Stimulated activated CD4-positive, alpha-beta T cell treated with anti-CD3 and anti-CD28 coated beads, Interleukin-12 subunit alpha, Interleukin-12 subunit beta, amount 100 ng/mL, for 4 hours (primary cell): Measurements from ENCODE around the gene TRRAP.

Experiments
- DNase-seq: peaks from one replicate; pipeline ENCODE4 v3.0.0-alpha.2; 2020

TRRAP gene

DNA sequence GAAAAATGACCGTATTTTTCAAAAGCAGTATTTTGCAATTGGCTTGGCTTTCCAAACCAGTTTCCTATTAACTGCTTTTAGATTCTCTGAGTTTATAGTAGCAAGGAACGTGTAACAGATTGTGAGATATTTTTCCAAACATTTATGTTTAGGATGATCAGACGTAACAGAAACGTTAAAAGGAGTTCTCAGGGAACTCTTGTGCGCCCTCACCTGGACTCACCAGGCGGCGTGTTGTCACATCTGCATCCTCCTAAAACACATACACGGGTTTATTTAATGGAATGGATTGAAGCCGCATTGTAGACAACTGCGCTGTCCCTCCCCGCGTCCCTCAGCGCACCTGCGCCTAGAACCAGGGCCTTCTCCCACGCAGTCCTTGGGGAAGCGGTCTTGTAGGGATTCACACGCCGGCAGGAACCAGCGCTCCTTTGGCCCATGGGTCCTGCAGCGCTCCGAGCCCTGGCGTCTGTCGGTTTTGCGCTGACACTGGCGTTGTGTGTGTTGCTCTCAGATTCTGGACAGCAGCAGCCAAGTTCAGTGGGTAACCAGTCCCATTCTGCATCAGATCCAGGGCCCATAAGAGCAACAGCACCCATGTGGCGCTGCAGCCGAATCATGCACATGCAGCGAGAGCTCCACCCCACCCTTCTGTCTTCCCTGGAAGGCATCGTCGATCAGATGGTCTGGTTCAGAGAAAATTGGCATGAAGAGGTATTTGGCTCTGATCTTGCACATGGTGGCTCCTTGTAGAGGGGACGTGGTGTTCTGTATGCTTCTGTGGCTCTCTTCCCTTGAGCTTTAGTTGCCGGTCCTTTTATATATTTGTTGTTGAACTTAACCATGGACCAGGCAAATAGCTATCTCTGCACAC, 114.9 kb downstream of the TRRAP start:
- no peak for DNase-seq

DNA sequence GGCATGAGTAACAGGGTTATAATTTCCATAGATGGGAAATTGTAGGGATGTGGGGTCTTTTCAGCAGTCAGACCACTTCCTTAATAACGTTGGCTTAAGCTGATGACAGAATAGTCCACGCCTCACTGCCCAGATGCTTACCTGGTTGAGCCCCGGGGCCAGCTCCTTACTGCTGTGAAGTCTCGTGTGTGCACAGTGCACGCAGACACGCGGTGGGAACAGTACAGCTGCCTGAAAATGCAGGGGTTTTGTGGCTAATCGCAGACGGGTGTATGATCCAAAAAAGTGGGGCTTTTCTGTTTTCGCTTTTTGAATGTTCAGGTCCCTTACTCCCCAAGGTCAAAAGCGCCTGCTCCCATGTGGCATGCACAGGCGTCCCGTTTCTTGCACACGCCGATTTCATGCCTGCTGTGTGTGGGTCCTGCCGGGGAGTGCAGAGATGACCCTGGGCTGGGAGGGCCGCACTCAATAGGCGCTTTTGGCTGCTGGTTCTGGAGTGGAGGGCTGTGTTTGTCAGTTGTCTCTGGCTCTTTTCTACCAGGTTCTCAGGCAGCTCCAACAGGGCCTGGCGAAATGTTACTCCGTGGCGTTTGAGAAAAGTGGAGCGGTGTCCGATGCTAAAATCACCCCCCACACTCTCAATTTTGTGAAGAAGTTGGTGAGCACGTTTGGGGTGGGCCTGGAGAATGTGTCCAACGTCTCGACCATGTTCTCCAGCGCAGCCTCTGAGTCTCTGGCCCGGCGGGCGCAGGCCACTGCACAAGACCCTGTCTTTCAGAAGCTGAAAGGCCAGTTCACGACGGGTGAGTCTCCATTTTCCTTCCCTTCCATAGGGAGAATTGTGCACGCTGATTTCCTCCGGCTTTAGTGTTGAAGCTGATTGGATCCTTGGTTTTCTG, 116.0 kb downstream of the TRRAP start:
- DNase-seq: no peak

DNA sequence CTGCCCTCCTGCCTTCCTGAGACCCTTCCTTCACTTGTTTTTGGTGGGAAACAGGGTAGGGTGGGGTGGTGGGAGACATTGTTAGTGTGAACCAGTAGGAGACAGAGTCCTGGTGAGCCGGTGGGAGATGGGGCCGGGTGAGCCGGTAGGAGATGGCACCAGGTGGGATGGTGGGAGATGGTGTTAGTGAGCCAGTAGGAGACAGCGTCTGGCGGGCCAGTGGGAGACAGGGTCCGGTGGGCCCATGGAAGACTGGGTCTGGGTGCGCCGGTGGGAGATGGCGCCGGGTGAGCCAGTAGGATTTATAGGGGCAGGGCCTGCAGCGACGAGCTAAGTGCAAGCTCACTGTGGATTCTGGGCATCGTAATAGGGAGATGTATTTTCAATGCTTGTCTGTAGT, 116.8 kb downstream of the TRRAP start:
- no peak for DNase-seq

DNA sequence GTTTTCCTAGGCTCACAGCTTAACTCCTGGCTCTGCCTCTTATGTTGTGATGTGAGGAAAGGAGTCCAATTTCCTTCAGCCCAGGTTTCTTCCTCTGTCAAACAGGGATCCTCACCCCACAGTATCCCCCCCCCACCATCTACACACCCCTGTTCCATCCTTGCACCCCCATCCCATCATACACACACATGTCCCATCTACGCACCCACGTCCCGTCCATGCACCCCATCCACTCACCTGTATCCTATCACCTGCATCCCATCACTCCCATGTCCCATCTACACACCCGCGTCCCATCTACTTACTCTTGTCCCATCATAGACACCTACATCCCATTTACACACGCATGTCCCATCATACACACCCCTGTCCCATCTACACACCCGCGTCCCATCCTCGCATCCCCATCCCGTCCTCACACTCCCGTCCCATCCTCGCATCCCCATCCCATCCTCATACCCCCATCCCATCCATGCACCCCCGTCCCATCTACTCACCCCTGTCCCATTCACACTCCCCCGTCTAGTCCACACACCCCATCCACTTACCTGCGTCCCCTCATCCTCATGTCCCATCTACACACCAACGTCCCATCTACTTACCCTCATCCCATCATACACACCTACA, 117.3 kb downstream of the TRRAP start:
- DNase-seq: no peak

DNA sequence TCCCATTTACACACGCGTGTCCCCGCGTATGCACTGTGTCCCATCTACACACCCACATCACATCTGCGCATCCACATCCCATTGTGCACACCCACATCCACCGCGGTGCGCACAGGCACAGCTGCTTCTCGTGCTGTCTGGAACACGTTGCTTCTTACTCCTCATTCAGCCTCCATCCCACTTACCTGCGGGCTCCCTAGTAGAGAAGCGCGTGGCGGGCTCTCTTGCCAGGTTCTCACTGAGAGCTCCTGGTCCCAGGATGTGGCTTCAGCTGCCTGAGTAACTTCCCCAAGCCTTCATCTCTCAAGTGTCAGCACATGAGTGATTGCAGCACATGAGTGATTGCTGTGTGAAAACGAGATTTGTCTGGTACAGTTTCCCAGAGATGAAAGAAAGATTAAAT, 117.8 kb downstream of the TRRAP start:
- DNase-seq: no peak

DNA sequence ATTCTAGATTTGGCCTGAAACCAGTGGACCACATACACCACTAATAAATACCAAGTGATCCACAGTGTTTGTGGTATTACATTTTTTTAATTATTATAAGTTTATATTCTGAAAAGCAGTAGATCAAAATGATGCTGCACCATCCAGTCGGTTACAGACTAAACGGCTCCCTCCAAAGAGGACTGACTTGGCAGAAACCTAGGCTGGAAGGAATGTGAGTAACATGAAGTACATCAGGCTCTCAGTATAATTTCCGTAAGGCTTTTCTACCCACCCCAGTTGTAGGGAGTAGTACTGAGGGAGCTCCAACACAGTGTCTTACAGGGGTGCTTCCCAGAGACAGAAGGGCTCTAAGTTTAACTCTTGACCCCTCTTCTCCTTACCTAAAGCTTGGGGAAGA, 119.5 kb downstream of the TRRAP start:
- no peak for DNase-seq

DNA sequence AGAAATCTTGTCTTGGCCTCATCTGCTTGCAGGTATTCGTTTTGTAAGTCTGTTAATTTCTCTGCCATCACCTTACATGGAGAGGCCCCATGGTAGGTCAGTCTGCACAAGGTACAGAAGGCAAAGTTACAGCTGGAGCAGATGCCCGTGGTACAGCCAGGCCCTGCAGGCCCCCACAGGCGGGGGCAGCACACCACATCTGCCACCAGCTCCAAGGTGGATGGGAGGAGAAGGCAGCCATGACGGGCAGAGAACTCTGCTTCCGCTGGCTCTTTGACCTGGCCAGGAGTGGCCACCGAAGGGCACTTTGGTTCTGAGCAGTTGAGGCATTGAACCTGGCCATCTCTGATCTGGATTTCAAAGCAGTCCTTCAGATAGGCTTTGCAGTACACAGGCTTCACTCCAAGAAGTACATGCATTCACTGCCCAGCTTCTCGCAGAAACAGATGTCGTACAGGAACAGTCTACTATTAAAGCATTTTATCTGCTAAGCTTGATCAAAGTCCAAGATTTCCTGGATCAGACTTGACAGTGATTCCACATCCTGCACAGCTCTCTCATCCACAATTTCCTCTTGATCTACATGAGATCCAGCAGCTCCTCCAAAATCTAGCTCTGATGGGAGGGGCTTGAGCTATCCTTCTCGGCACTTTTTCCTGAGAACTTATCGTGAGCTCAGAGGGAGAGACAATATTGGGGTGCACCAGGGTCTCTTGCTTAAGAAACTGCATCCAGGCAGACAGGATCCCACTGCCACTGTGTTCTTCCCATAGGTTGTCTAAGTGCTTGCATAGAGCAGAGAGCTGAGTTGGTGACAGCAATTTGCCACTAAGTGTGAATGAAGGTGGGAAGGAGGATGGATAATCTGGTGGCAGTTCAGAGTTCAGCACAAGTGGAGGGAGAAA, 120.7 kb downstream of the TRRAP start:
- DNase-seq: no peak

DNA sequence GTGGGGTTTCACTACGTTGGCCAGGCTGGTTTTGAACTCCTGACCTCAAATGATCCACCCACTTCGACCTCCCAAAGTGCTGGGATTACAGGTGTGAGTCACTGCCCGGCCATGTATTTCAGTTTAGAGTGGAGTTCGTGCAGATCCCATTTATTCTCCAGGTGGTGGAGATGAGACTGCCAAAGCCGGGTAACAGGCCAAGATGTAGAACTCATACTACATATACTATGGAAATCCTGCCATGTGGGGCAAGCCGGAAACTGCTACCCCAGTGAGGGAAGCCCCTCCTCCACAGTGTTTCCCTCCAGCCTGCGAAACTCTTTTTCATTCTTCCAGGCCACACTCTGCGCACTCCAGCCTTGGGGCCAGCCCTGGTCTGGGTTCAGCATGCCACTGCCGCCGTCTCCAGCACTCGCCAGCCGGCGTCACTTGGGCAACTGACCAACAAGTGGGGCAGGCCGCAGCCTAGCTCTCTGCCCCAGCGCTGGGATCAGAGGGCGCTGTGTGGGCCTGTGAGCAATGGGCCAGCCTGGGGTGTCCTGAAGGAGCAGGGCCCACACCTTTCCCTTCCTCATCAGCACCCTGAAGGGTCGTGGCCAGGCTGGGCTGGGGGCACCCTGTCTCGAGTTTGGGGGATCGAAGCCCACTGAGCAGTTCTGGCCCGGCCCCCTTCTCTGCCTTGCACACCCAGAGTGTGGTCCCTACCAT, 122.0 kb downstream of the TRRAP start:
- DNase-seq: no peak

DNA sequence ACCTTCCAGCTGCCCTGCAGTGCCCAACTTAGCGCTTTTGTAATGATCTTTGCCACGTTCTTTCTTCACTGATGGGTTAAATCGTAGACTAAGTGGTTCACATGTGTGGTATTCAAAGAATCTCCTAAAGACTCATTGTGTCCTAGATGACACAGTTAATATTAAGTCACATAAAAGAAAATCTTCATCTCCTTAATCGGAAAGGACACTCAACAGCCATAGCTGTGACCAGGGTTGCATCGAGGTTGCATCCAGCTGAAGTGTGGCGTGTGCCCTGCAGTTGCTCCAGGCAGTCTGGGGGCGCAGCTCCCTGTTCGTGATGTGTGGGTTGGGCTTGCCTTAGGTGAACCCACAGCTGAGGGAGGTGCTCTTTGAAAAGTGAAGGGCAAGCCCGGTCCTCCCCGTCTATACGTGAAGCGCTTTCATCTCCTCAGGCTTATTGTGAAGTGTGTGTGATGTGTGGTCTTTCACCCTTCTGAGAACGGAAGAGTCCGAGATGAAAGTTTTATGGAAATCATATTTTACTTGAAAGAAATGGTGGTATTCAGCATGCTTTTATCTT, 122.7 kb downstream of the TRRAP start:
- no peak for DNase-seq

DNA sequence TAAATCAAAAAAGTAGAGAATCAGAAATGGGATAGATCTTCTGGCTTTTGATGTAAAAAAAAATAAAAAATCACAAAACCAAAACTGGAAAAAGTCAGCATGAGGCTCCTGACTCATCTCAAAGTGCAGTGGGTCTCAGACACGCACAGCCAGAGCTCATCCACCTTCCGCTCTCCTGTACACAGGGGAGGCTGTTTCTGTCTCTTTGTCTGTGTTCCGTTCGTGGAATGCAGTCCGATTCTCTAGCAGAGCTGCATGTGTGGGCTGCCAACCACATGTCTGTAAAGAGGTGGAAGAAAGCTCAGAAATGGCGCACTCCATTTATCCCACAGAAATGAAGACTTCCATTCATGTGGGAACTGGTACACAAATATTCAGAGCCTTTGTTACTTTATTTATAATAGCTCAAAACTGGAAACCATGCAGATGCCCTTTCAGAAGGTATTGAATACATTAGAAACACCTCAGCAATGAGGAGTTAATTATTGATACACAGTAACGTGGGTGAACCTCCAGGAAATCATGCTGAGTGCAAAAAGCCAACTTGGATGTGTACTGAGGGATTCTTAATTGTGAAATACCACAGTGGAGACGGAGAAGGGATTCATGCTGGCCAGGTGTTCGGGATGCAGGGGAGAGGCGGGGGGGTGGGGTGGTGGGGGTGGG, 123.3 kb downstream of the TRRAP start:
- no peak for DNase-seq

DNA sequence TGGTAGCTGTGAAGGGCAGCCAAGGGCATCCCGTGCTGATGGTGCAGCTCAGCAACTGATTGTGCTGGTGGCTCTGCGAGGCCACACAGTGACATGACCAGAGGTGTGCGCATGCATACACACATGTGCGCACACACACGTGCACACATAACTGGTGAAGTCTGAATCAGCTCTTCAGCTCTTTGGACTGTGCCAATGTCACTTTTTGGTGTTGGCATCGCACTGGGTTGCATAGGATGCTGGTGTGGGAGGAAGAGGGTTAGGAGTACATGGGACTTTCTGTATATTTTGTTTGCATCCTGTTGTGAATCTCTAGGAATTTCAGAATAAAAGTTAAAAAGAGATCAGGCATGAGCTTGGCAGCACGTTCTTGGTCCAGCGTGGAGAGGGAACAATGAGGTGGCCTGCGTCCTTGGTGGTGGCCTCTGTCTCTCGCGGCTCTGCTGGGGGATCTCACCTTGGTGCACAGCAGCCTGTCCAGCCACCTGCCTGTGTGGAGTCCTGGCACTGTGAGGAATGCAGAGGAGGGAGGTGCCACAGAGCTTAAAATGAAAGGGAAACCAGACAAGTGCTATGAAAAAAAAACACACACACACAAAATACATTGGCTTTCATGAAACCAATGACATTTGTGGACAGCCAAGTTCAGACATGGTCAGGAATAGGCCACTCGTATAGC, 124.0 kb downstream of the TRRAP start:
- no peak for DNase-seq

DNA sequence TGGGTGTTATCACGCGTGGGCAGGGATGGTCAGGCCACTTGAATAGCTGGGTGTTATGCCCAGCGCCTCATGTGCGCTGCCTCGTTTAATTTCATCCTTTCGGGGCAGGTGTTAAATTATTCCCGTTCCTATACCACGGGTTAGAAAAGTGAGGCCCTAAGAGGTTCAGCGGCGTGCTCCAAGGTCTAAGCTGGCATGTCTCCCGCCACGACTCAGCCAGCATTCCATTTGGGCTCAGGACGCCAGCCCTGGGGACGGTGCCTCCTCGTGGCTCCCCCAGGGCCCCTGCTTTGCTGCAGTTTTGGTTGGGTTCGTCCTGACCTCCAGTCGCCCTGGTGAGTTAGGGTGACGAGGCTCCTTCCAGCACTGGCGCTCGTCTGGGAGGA, 124.5 kb downstream of the TRRAP start:
- no peak for DNase-seq

DNA sequence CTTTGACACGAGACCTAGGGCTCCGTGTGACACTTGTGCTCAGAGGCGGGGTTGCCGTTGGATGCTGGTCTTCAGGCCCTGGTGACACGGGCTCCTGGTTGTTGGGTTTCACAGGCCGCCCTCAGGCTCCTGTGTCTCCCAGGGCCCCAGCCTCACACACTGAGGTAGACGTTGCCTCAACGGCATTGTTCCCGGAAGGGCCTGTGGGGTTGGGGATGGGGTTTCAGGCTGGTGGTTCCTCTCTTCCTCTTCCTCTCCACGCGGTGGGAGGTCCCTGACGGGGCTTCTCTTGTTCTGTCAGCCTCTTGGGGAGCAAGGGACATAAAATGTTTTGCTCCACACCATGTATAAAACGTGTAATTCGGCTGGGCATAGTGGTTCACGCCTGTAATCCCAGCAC, 125.1 kb downstream of the TRRAP start:
- DNase-seq: no peak

DNA sequence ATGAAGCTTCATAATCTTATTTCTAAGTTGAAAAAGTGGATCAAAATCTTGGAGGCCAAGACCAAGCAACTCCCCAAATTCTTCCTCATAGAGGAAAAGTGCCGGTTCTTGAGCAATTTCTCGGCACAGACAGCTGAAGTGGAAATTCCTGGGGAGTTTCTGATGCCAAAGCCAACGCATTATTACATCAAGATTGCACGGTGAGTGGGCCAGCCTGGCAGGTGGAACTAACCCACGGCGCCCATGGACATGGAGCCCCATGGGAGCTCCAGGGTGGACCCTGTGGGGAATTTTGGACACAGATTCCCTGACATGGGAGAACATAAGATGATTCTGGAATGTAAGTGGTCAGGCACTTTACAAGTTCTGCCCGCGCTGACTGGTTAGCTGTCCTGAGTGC, 125.9 kb downstream of the TRRAP start:
- no peak for DNase-seq

DNA sequence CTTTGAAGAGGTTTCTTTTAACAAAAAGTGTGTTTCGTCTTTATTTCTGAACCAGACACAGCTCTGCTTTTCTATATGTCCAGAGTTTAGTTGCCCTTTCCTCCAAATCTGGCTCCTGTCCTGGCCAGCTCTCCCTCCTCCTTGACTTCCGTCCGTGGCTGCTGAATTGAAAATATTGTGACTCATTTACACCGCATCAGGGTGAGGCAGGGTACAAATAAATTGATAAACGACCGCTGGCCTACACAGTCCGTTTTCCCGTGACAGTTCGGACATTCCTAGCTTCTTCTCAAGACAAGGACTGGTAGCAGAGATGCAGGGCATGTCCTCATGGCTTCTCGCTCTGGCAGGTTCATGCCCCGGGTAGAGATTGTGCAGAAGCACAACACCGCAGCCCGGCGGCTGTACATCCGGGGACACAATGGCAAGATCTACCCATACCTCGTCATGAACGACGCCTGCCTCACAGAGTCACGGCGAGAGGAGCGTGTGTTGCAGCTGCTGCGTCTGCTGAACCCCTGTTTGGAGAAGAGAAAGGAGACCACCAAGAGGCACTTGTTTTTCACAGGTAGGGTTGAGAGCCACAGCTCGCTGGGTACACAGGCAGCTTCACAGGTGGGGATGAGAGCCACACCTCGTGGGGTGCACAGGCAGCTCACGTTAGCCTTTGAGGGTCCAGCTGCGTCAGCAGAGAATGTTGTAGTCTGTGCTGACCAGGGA, 126.6 kb downstream of the TRRAP start:
- no peak for DNase-seq

DNA sequence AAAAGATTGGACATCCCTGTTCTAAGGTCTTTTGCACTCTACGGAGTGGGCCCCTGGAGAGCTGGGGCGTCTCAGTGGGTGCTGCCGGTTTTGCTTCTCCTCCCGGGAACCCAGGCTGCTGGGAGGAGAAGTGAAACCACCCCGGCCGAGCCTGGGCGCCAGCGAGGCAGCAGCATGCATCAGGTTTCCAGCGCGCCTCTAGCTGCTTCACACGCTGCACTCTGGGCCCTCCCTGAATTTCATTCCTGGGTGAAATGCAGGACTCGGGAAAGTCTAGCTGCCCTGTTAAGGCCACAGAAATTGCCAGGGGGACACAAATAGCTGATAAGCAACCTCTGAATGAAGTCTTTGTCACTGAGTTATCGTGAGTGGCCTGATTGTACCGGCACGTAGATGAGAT, 127.4 kb downstream of the TRRAP start:
- no peak for DNase-seq

DNA sequence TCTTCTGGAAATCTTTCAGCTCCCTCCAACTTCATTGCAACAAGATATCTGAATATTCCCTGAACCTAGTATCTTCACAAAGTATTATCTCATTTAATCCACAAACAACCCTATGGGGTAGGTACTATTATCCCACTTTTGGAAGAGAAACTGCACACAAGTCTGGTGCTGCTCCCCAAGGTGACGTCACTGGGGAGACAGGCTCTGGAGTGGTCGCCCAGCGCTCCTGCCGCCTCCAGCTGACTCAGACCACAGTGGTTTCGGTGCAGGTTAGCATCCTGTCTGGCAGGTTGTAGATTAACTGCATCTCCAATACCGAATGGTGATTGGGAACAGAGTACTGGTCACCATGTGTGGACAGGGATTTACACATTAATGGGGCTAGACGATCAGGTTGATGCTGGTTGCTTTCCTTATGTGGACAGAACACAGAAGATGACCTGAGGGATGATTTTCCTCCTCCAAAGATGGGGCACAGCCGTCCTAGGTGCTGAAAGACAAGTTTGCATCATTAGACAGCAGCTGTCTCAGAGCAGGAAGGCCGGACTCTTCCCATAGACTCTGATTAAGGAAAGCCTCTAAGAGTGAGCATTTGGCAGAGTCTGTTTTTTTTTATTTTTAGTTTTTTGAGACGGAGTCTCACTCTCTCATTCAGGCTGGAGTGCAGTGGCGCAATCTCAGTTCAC, 128.6 kb downstream of the TRRAP start:
- DNase-seq: no peak

DNA sequence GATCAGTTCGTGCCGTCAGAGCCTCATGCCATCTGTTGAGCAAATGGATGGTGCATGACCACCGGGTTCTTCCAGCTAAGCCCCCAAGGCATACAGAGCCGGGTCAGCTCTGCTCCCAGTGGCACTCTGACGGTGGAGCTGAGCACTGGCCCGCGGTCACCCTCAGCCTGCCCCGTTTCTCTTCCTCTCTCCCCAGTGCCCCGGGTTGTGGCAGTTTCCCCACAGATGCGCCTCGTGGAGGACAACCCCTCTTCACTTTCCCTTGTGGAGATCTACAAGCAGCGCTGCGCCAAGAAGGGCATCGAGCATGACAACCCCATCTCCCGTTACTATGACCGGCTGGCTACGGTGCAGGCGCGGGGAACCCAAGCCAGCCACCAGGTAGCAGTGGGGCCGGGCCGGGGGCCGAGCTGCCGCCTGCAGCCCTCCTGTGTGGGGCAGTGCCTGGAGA, 129.9 kb downstream of the TRRAP start:
- DNase-seq: no peak
